GM18498 (cell line): Measurements from ENCODE around the gene PGAM2.
A peak's percentile ranks its signal among the peaks of the same experiment; 100 is the strongest.

ENCODE experiments used
- ATAC-seq: cut with Tn5 transposase; IDR thresholded peaks from one replicate; pipeline ENCODE4 v1.9.1; 2021; ENCODE audit warnings: mild to moderate bottlenecking, moderate library complexity; ENCODE audit not compliant: unreplicated experiment

The PGAM2 gene

GRCh38 chr7:44086627-44087026 lies 21.3 kb upstream of the PGAM2 start:
- no peak for ATAC-seq

DNA sequence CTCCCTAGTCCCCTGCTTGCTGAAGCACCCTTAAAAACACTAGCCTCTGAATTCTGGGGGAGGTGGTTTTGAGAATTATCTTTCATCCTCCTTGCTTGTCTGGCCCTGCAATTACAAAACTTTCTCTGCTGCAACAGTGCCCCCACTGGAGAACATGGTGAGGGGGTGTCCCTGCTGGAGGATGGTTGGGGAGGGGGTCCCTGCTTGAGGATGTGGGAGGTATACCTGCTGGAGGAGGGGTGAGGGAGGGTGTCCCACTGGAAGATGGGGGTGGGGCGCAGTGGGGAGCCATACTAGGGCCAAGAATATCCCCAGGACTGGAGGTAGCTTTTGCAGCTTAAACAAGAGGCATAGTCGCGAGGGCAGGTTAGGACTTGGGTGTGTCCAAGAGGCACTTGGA lies 20.2 kb upstream of the PGAM2 start:
- ATAC-seq, result no peak

GRCh38 chr7:44084701-44085100 lies 19.3 kb upstream of the PGAM2 start:
- ATAC-seq, result no peak

DNA sequence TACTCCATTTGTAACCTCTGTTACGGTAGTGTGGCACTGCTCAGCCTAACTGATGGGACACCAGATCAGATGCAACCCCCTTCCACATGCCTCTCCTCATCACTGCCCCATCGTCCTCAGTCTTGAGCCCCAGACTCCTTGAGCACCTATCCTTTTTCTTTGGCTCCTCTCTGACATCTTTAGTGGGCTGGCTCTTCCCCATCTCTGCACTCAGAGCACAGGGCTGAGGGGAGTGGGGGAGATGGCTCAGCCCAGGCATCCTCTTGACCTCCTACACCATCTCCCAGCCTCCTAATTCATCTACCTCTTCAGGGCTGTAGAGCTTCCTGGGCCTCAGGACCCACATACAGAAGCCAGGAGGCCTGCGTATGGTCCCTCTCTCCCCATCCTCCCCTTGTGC lies 18.4 kb upstream of the PGAM2 start:
- no peak for ATAC-seq

- ATAC-seq, result peak; percentile 92
Observed at GRCh38 chr7:44082541-44083207, 17.3 kb upstream of the PGAM2 start.

DNA sequence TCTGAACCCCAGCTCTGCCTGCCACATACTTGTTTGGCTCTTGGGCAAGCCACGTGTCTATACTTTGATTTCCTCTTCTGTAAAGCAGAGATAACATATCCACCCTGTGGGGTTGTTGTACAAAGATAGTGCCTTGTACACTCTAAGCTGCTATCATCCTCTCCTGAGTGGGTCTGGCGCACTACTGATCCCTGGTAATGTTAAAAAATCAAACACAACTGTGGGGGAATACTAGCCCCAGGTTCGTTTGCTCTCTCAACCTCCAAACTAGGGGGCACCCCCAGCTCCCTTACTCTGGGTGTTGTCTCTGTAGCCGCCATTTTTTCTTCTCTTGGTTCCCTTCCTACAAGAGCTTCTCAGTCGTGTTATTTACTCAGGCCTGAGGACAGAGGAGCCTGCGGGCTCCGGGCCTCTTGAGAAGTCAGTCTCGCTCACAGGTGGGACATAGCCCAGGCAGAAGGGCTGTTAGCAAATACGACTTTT lies 15.9 kb upstream of the PGAM2 start:
- no peak for ATAC-seq

DNA sequence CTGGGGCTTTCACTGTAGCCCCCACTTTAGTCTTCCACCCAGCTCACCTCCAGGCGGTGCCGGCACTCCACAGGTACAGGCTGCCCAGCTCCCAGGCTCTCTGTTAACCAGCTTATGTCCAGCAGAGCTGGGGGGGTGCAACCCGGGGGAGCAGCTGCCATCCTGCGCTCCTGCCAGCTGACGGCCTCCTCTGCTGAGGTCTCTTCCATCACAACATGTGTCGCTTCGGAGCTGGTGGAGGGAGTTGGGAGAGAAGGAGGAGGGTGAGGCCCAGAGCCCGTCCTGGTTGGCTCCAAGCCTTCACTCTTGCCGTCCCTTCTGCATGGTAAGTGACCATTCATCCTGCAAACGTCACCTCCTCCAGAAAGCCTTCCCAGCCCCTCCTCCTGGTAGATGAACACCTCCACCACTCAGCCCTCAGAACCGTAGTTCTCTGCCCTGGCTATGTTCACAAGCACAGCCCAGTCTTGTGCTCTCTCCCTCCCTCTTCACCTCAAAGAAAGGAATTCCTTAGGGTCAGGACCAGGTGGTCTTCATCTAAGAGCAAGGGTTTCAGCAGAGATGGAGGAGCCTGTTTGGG lies 15.4 kb upstream of the PGAM2 start:
- ATAC-seq, result no peak

GRCh38 chr7:44080118-44080517 lies 14.8 kb upstream of the PGAM2 start:
- ATAC-seq, result no peak

- no peak for ATAC-seq
Observed at GRCh38 chr7:44079331-44080021, 14.1 kb upstream of the PGAM2 start.

GRCh38 chr7:44078521-44078920 lies 13.2 kb upstream of the PGAM2 start:
- no peak for ATAC-seq

- no peak for ATAC-seq
Observed at GRCh38 chr7:44077681-44078091, 12.3 kb upstream of the PGAM2 start.

DNA sequence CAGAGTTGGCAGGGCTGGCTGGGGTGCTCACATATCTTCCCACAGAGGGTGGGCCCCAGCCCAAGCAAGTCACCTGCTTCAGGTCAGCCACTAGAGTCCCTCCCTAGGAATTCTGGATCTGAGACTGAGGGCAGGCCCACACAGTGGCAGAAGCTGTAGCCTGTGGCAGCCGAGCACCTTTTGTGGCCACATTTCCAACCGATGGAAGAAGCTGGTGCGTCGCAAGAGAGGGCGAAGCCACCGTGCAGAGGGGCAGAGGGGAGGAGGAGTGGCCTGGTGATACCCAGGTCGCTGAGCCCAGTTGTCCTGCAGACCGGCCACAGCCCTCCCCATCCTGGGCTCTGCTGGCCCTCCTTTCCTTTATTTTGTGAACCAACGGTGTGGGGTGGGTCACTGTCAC lies 11.7 kb upstream of the PGAM2 start:
- no peak for ATAC-seq

- ATAC-seq, result no peak
Observed at GRCh38 chr7:44076101-44076895, 10.9 kb upstream of the PGAM2 start.

DNA sequence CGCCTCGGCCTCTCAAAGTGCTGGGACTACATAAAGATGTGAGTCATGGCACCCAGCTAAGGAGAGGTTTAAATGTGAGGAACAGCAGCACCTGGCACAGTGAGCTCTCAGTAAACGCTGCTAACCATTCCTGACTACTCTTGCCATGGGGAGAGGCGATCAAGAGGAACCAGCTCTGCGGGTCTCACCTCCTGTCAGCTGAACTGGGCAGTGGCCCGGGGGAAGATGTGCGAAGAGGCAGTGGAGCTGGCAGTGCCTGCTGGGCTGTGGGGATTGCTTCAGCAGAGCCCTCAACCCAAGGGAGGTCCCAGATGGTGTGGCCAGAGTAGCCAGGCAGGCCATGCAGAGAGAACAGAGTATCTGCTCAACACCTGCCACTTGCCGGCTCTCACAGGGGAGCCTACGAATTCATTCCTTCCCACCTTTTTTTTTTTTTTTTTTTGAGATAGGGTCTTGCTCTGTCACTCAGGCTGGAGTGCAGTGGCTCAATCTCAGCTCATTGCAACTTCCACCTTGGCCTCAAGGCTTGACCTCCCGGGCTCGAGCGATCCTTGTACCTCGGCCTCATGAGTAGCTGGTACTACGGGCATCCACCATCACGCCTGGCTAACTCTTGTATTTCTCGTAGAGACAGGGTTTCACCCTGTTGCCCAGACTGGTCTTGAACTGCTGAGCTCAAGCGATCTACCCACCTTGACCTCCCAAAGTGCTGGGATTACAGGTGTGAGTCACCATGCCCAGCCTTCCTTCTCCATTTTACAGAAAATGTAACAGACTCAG lies 10.1 kb upstream of the PGAM2 start:
- ATAC-seq, result no peak

DNA sequence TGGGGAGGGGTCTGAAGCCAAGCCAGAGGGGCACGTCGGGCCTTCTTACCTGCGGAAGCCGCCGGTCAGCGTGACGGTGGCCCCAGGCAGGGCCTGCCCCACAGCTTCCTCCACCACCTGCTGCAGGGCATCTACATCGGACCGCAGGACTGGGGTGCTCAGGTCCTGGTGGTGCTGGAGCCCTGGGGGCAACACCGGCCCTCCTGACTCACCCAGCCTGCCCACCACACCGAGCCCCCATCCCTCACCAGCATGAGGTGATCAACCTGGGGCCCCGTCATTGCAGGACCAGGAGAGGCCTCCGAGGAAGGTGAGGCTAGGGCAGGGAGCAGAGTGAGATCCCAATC lies 9.0 kb upstream of the PGAM2 start:
- peak; percentile 12 for ATAC-seq

DNA sequence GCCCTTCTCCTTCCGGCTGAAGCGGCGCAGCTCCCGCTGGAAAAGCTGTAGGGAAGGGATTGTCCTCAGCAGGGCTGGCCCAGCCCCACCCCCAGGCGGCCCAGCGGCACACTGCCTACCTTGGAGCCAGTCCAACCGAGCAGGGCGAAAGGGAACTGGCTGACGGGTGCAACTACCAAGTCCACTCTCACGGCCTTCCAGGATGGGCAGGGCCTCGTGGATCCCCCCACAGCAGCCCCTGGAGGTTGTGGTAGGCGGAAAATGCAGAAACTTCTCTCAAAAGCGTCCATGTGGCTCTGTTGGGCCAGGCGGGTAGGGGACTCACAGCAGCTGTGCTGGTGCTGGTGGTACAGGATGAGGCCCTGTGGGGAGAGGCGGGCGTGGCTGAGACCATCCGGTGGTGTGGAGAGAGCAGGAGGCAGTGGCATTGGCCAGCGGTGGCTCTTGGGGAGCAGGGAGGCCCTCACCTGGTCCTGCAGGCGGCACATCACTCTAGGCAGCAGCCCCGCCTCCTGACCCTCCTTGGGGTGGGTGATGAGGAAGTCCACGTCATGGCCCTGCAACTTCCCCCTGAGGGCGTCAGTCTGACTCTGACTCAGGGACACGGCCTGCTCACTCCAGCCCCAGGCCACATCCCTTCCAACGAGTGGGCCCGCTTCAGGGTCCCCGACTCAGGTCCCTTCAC lies 8.4 kb upstream of the PGAM2 start:
- ATAC-seq, result peak; percentile 72

DNA sequence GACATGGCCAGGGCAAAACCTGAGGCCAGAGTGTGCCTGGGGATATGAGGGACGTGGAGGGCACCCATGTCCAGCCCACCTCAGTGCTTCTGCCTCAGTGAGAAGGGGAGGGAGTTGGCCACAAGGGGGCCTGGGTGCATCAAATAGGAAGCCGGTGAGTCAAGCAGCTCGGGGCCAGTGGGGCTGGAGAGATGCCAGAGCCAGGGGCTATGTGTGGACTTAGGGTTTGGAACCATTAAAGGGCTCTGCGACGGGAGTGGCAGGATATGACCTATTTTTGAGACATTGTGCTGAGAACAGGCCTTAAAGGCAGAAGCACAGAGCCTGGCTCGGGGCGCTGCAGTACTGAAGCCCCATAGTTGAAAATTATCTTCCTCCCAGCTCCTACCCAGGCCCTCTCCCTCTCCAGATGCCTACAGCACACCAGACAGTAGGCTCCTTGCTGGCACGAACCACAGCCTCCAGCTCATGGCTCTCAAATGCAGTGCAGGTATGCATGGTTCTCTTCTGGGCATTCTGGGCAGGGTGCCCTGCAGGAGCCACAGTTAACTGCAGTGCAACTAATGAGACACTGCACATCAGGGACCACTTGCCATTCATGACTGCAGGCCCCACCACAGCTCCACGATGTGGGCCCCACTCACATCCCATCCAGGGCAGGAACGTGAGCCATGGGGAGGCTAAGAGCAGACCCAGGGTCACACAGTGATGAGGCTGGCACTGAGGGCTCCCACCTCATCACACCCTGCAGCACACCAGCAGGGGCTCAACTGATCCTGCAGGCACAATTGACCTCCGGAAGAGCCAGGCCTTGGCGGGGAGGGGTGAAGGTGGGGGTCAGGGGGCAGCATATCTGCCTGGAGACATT lies 7.2 kb upstream of the PGAM2 start:
- no peak for ATAC-seq

GRCh38 chr7:44071726-44072363 lies 6.5 kb upstream of the PGAM2 start:
- no peak for ATAC-seq

DNA sequence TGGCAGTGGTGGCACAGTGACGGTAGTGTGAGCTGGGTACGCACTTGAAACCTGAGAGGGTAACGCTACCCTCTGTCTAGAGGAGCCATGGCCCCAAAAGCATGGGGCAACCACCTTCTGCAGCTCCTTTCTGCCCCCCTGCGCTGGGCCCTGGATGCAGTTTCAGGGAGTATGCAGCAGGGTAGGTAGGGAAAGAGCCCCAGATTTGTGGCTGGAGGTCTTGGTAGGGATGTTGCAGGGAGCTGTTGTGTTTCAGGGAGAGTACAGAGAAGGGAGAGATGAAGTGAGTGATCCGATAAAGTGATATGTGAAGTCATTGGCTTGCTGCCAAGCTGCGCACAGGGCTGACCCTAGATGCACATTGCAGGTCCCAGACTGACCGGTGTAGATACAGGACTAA lies 2.7 kb upstream of the PGAM2 start:
- no peak for ATAC-seq
